Measurements from ENCODE around the gene PATL1.
"Not testable (repeated sequence)": the region's sequence is repeated elsewhere in the genome, so short reads cannot be mapped to it uniquely, and the experiment has no call there.

The PATL1 gene

GRCh38 chr11:59700157-59700556 lies 31.3 kb upstream of the PATL1 start:
- H3K36me3 ChIP-seq (ENCODE audit: control insufficient read depth, insufficient read depth, low read length); DNase-seq; H3K9me3 ChIP-seq (ENCODE audit: control insufficient read depth, low read length); H3K27ac ChIP-seq (ENCODE audit: insufficient read depth, low read length, poor library complexity, severe bottlenecking); H3K4me3 ChIP-seq (ENCODE audit: insufficient read depth, low read depth, low read length, poor library complexity, severe bottlenecking); H3K4me1 ChIP-seq (ENCODE audit: control insufficient read depth, insufficient read depth, low read length, poor library complexity, severe bottlenecking); H3K27me3 ChIP-seq (replicated peaks; ENCODE audit: control insufficient read depth, insufficient read depth, low read length, poor library complexity, severe bottlenecking): not testable (repeated sequence)

GRCh38 chr11:59698506-59698905 lies 29.7 kb upstream of the PATL1 start:
- Histone ChIP-seq H3K4me1 (ENCODE audit: control insufficient read depth, insufficient read depth, low read length, poor library complexity, severe bottlenecking) (no peaks in the 10 kb centered on the region), H3K36me3 (ENCODE audit: control insufficient read depth, insufficient read depth, low read length) (no peaks in the 10 kb centered on the region), H3K9me3 (ENCODE audit: control insufficient read depth, low read length) (no peaks in the 10 kb centered on the region), H3K4me3 (ENCODE audit: insufficient read depth, low read depth, low read length, poor library complexity, severe bottlenecking) (no peak overlapping the region), H3K27me3 (replicated peaks; ENCODE audit: control insufficient read depth, insufficient read depth, low read length, poor library complexity, severe bottlenecking) (no peaks in the 10 kb centered on the region), H3K27ac (ENCODE audit: insufficient read depth, low read length, poor library complexity, severe bottlenecking) (no peak overlapping the region)
- no peak for DNase-seq

DNA sequence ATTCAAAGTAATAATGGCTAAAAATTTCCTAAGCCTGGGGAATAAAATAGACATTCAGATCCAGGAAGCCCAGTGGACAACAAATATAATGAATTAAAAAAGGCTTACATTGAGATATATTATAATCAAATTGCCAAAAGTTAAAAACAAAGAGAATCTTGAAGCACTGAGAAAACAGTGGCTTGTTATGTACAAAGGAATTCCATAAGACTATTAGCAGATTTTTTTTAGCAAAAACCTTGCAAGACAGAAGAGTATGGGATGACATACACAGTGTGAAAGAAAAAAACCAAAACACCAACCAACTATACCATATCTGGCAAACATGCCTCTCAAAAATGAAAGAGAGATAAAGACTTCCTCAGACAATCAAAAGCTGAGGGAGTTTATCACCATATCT lies 24.1 kb upstream of the PATL1 start:
- H3K27me3 ChIP-seq (replicated peaks; ENCODE audit: control insufficient read depth, insufficient read depth, low read length, poor library complexity, severe bottlenecking) = no peaks in the 10 kb centered on the region
- no peaks in the 10 kb centered on the region for H3K36me3 ChIP-seq (ENCODE audit: control insufficient read depth, insufficient read depth, low read length)
- no peak overlapping the region for H3K4me3 ChIP-seq (ENCODE audit: insufficient read depth, low read depth, low read length, poor library complexity, severe bottlenecking)

DNA sequence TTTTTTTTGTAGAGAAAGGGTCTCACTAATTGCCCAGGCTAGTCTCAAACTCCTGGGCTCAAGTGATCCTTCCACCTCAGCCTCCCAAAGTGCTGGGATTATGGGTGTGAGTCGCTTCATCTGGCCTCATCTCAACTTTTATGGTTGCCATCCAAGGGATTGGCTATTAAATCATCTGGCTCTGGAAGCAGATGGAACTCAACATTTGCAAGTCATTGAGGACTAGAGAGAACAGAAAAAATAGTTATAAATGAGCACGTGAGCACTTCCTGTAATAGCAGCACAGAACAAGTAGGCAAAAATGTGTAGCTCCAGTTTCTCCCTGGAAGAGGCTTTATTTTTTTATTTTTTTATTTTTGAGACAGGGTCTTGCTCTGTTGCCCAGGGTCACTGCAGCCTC lies 22.3 kb upstream of the PATL1 start:
- peaks cover 9% of the 10 kb centered on the region for H3K9me3 ChIP-seq (ENCODE audit: control insufficient read depth, low read length)
- H3K4me3 ChIP-seq (ENCODE audit: insufficient read depth, low read depth, low read length, poor library complexity, severe bottlenecking) = no peak overlapping the region
- no peaks in the 10 kb centered on the region for H3K27me3 ChIP-seq (replicated peaks; ENCODE audit: control insufficient read depth, insufficient read depth, low read length, poor library complexity, severe bottlenecking)
- H3K36me3 ChIP-seq (ENCODE audit: control insufficient read depth, insufficient read depth, low read length) = no peaks in the 10 kb centered on the region
- no peak for DNase-seq
- no peak overlapping the region for H3K27ac ChIP-seq (ENCODE audit: insufficient read depth, low read length, poor library complexity, severe bottlenecking)
- H3K4me1 ChIP-seq (ENCODE audit: control insufficient read depth, insufficient read depth, low read length, poor library complexity, severe bottlenecking) = no peaks in the 10 kb centered on the region

More for the DNA sequence above, 24.1 kb upstream of the PATL1 start:
- DNase-seq = no peak
- Histone ChIP-seq H3K9me3 (ENCODE audit: control insufficient read depth, low read length) (peaks cover 9% of the 10 kb centered on the region), H3K4me1 (ENCODE audit: control insufficient read depth, insufficient read depth, low read length, poor library complexity, severe bottlenecking) (no peaks in the 10 kb centered on the region), H3K27ac (ENCODE audit: insufficient read depth, low read length, poor library complexity, severe bottlenecking) (no peak overlapping the region)

GRCh38 chr11:59689015-59689414 lies 20.2 kb upstream of the PATL1 start:
- no peaks in the 10 kb centered on the region for H3K4me1 ChIP-seq (ENCODE audit: control insufficient read depth, insufficient read depth, low read length, poor library complexity, severe bottlenecking)
- peaks cover 9% of the 10 kb centered on the region for H3K9me3 ChIP-seq (ENCODE audit: control insufficient read depth, low read length)

DNA sequence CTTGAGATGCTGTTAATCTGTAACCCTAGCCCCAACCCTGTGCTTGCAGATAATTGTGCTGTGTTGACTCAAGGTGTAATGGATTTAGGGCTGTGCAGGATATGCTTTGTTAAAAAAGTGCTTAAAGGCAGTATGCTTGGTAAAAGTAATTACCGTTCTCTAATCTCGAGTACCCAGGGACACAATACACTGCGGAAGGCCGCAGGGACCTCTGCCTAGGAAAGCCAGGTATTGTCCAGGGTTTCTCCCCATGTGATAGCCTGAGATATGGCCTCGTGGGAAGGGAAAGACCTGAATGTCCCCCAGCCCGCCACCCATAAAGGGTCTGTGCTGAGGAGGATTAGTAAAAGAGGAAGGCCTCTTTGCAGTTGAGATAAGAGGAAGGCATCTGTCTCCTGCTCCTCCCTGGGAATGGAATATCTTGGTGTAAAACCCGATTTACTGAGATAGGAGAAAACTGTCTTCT lies 12.5 kb upstream of the PATL1 start:
- not testable (repeated sequence) for H3K4me3 ChIP-seq (ENCODE audit: insufficient read depth, low read depth, low read length, poor library complexity, severe bottlenecking); H3K27ac ChIP-seq (ENCODE audit: insufficient read depth, low read length, poor library complexity, severe bottlenecking); H3K36me3 ChIP-seq (ENCODE audit: control insufficient read depth, insufficient read depth, low read length); H3K27me3 ChIP-seq (replicated peaks; ENCODE audit: control insufficient read depth, insufficient read depth, low read length, poor library complexity, severe bottlenecking); H3K9me3 ChIP-seq (ENCODE audit: control insufficient read depth, low read length); H3K4me1 ChIP-seq (ENCODE audit: control insufficient read depth, insufficient read depth, low read length, poor library complexity, severe bottlenecking); DNase-seq

More at GRCh38 chr11:59689015-59689414, 20.2 kb upstream of the PATL1 start:
- DNase-seq = no peak
- Histone ChIP-seq H3K36me3 (ENCODE audit: control insufficient read depth, insufficient read depth, low read length) (no peaks in the 10 kb centered on the region), H3K27ac (ENCODE audit: insufficient read depth, low read length, poor library complexity, severe bottlenecking) (no peak overlapping the region), H3K4me3 (ENCODE audit: insufficient read depth, low read depth, low read length, poor library complexity, severe bottlenecking) (no peak overlapping the region), H3K27me3 (replicated peaks; ENCODE audit: control insufficient read depth, insufficient read depth, low read length, poor library complexity, severe bottlenecking) (no peaks in the 10 kb centered on the region)

DNA sequence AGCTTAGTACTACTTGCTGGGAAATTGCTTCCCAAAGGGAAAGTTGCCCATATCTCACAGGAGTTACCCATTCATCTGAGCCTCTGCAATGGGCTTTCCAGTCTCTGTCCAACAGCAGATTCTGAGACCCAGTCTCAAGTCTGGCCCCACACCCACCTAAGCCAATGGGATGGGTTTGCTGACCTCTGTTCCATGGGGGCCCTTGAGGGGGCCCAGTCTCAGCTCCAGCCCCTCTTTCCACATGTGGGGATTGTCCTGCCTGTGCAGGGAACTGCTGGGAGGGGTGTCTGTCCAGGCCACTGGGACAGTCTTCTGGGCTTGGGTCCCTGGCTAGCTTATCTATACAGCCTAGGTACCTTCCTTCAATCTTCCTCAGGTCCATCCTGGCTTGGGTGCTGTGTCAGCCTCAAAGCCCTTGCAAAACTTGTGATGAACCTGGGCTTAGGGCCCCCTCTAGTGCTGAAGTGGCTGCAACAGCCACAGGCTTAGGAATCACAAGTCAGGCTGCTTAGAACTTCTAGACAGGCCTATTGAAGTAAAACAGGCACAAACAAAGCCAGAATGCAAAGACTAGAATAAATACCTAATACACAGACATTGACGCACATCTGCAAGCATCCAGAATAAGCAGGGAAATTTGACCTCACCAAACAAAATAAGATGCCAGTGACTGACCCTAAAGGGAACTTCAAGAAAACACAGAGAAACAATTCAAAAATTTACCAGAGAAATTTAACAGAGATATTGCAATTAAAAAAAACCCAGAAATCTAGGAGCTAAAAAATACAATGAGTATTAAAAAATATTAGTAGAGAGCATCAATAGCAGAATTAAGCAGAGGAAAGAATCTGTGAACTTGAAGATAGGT lies 11.7 kb upstream of the PATL1 start:
- Histone ChIP-seq H3K27ac (ENCODE audit: insufficient read depth, low read length, poor library complexity, severe bottlenecking) (no peak overlapping the region), H3K27me3 (replicated peaks; ENCODE audit: control insufficient read depth, insufficient read depth, low read length, poor library complexity, severe bottlenecking) (no peaks in the 10 kb centered on the region), H3K9me3 (ENCODE audit: control insufficient read depth, low read length) (no peaks in the 10 kb centered on the region), H3K4me3 (ENCODE audit: insufficient read depth, low read depth, low read length, poor library complexity, severe bottlenecking) (no peak overlapping the region), H3K36me3 (ENCODE audit: control insufficient read depth, insufficient read depth, low read length) (no peaks in the 10 kb centered on the region), H3K4me1 (ENCODE audit: control insufficient read depth, insufficient read depth, low read length, poor library complexity, severe bottlenecking) (no peaks in the 10 kb centered on the region)
- DNase-seq = peak; percentile 3 to 31 (median 11)

DNA sequence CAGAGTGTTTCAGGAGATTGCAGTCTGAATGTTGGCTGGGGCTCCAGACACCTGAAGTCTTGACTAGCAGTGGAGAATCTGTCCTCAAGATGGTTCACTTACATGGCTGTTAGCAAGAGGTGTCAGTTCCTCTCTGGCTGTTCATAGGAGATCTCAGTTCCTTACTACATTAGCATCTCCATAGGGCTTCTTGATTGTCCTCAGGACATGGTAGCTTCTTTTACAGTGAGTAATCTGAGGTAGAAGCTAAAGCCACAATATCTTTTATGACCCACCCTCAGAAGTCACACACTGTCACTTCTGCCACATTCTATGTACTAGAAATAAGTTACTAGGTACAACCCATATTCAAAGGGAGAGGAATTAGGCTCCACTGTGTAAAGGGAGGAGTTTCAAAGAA lies 10.5 kb upstream of the PATL1 start:
- no peak for DNase-seq
- H3K9me3 ChIP-seq (ENCODE audit: control insufficient read depth, low read length) = no peaks in the 10 kb centered on the region
- no peak overlapping the region for H3K4me3 ChIP-seq (ENCODE audit: insufficient read depth, low read depth, low read length, poor library complexity, severe bottlenecking)
- H3K27ac ChIP-seq (ENCODE audit: insufficient read depth, low read length, poor library complexity, severe bottlenecking) = no peak overlapping the region
- no peaks in the 10 kb centered on the region for H3K4me1 ChIP-seq (ENCODE audit: control insufficient read depth, insufficient read depth, low read length, poor library complexity, severe bottlenecking)
- no peaks in the 10 kb centered on the region for H3K36me3 ChIP-seq (ENCODE audit: control insufficient read depth, insufficient read depth, low read length)
- H3K27me3 ChIP-seq (replicated peaks; ENCODE audit: control insufficient read depth, insufficient read depth, low read length, poor library complexity, severe bottlenecking) = no peaks in the 10 kb centered on the region

DNA sequence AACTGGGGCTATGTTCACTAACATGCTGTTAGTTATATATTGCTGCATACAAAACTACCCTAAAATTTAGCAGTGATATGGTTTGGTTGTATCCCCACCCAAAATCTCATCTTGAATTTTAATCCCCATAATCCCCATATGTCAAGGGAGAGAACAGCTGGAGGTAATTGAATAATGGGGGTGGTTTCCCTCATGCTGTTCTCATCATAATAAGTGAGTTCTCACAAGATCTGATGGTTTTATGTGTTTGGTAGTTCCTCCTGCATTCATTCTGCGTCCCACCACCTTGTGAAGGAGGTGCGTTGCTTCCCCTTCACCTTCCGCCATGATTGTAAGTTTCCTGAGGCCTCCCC lies 10.0 kb upstream of the PATL1 start:
- Histone ChIP-seq H3K4me1 (ENCODE audit: control insufficient read depth, insufficient read depth, low read length, poor library complexity, severe bottlenecking) (no peaks in the 10 kb centered on the region), H3K27me3 (replicated peaks; ENCODE audit: control insufficient read depth, insufficient read depth, low read length, poor library complexity, severe bottlenecking) (no peaks in the 10 kb centered on the region), H3K9me3 (ENCODE audit: control insufficient read depth, low read length) (no peaks in the 10 kb centered on the region), H3K27ac (ENCODE audit: insufficient read depth, low read length, poor library complexity, severe bottlenecking) (no peak overlapping the region), H3K36me3 (ENCODE audit: control insufficient read depth, insufficient read depth, low read length) (no peaks in the 10 kb centered on the region), H3K4me3 (ENCODE audit: insufficient read depth, low read depth, low read length, poor library complexity, severe bottlenecking) (no peak overlapping the region)
- no peak for DNase-seq

DNA sequence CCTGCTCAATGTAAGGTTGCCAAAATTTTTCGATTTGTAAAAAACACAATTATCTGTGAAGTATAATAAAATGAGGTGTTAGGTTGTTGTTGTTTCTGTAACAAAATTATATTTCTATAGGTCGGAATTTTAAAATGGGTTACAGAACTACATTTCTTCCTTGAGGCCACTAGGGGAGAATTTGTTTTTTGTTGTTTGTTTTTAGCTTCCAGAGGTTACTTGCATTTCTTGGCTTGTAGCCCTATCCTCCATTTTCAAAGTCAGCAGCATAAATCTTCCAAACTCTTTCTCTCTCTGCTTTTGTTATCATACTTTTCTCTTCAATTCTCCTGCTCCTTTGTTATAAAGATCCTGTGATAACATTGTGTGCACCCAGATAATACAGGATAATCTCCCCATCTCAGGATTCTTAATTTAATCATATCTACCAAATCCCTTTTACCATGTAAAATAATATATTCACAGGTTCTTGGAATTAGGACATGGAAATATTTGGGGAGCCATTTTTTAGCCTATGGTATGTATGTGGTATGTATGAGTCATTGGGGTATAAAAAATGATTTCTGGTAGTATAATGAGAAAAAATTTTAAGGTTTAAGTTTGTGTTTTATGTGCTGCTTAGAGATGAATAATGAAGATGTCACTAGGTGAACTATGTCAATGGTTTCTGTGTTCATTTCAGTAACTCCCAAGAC lies 9.4 kb upstream of the PATL1 start:
- H3K36me3 ChIP-seq (ENCODE audit: control insufficient read depth, insufficient read depth, low read length) = no peaks in the 10 kb centered on the region
- no peaks in the 10 kb centered on the region for H3K9me3 ChIP-seq (ENCODE audit: control insufficient read depth, low read length)
- H3K27me3 ChIP-seq (replicated peaks; ENCODE audit: control insufficient read depth, insufficient read depth, low read length, poor library complexity, severe bottlenecking) = no peaks in the 10 kb centered on the region
- H3K4me1 ChIP-seq (ENCODE audit: control insufficient read depth, insufficient read depth, low read length, poor library complexity, severe bottlenecking) = no peaks in the 10 kb centered on the region
- no peak for DNase-seq
- no peak overlapping the region for H3K4me3 ChIP-seq (ENCODE audit: insufficient read depth, low read depth, low read length, poor library complexity, severe bottlenecking)
- H3K27ac ChIP-seq (ENCODE audit: insufficient read depth, low read length, poor library complexity, severe bottlenecking) = no peak overlapping the region
